Stimulated activated CD4-positive, alpha-beta T cell treated with anti-CD3 and anti-CD28 coated beads, Interleukin-1b, Interleukin-23, amount 100 ng/mL, for 1 hour (primary cell): ENCODE measurements around the gene SPRR2G.
"Not testable (repeated sequence)": the region's sequence is repeated elsewhere in the genome, so short reads cannot be mapped to it uniquely, and the experiment has no call there.

Experiments used
- DNase-seq, 2 donors: peaks; one replicate each; pipeline ENCODE4 v3.0.0-alpha.2; 2020; ENCODE audit warnings: low read depth in 2 of 2

Gene SPRR2G

GRCh38 chr1:153150846-153151245 is at the start of gene SPRR2G:
Gene SPRR2G (minus strand): TSS chr1:153150890. CDS start chr1:153150110, 780 bp downstream.
- no peak for DNase-seq

GRCh38 chr1:153195216-153195615 is 44.5 kb upstream of the SPRR2G start:
- DNase-seq: no peak

DNA sequence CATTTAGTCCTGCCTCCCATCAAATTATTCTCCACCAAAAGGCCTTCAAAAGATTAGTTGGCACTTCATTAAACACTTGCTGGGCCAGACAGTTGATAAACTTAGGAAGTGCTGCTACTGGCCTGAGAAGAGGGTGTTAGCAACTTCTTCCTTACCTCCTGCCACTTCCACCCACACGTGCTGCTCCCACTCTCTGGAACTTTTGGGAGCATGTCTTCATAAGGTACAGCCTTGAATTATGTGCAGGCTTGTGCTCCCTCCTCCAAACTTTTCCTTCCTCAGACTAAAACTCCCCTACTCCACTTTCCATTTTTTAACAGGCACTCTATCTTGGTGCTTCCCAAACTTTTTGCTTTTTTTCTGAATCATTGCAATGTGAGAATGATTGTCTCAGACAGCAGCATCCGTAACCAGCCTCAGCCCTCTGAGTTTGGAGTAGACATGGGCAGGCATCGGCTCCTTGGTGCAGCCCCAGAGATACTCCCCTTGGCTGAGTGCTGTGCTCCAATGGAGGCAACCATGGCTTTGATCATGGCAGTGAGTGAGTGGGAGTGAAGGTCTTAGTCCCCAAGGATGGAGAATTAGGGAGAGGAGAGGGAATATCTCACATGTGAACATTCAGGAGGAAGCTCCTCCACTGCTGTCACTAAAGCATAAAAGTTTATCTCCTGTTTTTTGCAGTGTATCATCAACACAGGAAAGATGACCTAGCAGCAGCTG is 43.8 kb upstream of the SPRR2G start:
- DNase-seq: no peak

- no peak for DNase-seq
Observed at GRCh38 chr1:153192697-153193096, 42.0 kb upstream of the SPRR2G start.

- DNase-seq: no peak
Observed at GRCh38 chr1:153190373-153190772, 39.7 kb upstream of the SPRR2G start.

GRCh38 chr1:153188301-153188700 is 37.6 kb upstream of the SPRR2G start:
- DNase-seq: not testable (repeated sequence)

DNA sequence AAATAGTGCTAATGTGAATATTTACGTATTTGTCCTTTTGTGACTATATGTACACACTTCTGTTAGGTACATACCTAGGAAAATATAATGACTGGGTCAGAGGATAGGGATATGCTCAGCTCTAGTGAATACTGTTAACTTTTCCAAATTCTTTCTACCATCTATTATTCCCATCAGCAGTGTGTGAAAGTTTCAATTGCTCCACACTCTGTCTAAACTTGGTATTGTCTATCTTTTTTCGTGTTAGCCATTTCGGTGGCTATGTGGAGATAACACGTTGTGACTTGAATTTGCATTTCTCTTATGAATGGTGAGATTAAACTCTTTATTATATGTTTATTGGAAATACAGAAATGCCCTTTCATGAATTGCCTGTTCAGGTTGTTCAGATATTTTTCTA is 29.9 kb upstream of the SPRR2G start:
- DNase-seq: no peak

- no peak for DNase-seq
Observed at GRCh38 chr1:153178922-153179321, 28.2 kb upstream of the SPRR2G start.

- no peak for DNase-seq
Observed at GRCh38 chr1:153174624-153175023, 23.9 kb upstream of the SPRR2G start.

DNA sequence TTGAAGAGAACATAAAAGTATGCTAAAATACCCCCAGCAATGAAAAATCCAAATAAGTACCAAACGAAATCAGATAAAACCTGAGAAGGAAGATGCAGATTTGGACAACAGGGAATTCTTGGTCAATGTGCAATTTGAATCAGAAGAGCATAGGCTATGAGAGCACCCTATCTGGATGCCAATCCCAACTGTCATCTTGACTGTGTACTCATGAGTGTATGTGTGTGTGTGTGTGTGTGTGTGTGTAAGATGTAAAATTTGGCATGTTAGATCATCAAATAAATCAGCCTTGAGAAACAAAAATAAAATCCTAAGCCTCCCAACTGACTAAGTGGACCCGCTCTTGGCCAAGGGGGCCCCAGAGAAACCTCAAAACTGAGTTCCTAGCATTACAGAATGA is 18.0 kb upstream of the SPRR2G start:
- no peak for DNase-seq

DNA sequence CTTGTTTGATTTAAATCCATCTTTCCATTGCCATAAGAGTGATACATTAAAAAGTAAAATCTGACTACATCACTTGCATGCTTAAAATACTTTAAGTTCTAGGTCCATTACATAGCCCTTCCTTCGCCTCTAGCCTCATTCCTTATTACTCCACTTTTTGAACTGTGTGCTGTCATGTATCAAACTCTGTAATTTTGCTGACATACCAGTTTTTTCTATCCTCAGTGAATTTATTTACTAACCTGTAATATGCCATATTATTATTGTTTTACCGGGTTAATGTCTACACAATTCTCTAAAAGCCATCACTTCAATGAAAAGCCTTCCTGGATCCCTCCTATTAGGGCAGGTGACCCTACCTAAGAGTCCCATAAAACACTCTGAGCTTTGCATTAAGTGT is 4.9 kb upstream of the SPRR2G start:
- no peak for DNase-seq

DNA sequence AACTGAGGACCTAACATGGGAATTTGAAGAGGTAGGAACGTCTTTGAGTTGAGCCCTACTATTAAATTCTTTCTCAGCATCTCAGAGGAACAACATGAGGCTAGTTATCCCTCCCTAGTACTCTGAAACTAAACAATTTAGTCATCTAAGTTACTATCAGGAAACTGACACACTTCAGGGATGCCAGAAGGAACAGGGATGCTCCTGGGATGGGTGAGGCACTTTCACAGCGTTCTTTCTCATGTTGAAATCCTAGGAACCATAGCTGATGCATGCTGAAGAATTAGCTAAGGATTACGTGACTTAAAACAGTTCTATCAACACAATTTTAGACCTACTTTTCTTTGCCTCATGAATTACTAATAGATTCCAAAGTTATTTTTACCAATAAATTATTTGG is 1.8 kb upstream of the SPRR2G start:
- no peak for DNase-seq

GRCh38 chr1:153141377-153141776 is 9.3 kb downstream of the SPRR2G start:
- no peak for DNase-seq

- DNase-seq: no peak
Observed at GRCh38 chr1:153140484-153140883, 10.2 kb downstream of the SPRR2G start.

- no peak for DNase-seq
Observed at GRCh38 chr1:153133743-153134142, 16.9 kb downstream of the SPRR2G start.

DNA sequence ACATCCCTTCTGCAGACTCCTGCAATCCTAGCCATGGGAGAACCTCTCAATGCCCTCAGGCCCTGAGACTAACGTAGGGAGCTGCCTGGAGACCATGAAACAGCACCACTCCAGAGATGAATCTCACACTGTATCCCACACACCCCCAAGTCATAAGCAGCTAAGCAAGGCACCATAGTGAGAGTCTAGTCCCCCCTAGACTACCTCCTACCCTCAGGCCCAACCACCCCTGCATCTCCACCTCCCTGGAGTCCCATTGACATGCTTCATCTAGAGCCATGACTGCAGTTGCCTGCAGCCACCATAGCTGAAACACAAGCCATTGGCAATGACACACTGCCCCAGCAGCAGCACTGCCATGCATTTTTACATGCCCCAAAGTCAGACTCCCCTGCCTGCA is 17.4 kb downstream of the SPRR2G start:
- no peak for DNase-seq

GRCh38 chr1:153128688-153129087 is 22.0 kb downstream of the SPRR2G start:
- DNase-seq: not testable (repeated sequence)

GRCh38 chr1:153127296-153127695 is 23.4 kb downstream of the SPRR2G start:
- no peak for DNase-seq

- DNase-seq: no peak
Observed at GRCh38 chr1:153125536-153125935, 25.2 kb downstream of the SPRR2G start.

DNA sequence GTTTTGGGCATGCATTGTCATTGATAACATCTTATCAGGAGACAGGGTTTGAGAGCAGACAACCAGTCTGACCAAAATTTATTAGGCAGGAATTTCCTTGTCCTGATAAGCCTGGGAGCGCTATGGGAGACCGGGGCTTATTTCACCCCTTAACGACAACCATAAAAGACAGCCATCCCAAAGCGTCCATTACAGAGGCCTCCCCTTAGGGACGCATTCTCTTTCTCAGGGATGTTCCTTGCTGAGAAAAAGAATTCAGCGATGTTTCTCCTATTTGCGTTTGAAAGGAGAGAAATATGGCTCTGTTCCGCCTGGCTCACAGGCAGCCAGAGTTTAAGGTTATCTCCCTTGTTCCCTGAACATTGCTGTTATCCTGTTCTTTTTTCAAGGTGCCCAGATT is 26.9 kb downstream of the SPRR2G start:
- not testable (repeated sequence) for DNase-seq

GRCh38 chr1:153122831-153123421 is 27.8 kb downstream of the SPRR2G start:
- DNase-seq: no peak

GRCh38 chr1:153120945-153121344 is 29.7 kb downstream of the SPRR2G start:
- DNase-seq: no peak

DNA sequence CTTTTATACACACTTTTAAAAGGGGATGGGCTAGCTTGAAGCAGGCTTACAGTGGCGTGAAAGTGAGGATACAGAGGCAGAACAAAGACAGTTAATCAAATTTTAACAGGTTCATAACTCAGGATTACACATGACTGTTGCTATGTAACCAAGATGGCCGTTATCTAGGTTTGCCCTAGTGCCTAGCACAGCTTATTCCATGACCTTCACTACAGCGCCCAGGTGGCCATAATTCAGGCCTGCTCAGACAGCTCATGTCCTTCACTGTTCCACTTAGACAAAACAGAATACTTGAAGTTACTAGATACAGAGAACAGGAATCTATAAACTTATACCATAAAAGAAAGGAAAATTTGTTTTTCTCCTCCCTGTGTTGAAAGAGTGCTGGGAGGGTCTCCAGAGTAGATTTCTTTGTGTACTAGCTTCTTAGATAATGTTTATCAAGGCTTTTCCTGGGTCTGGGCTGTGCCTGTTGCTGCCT is 31.2 kb downstream of the SPRR2G start:
- DNase-seq: no peak
